ENCODE data around the gene DLX1. TPM values are rescaled to one million over a fixed set of nuclear protein-coding genes. Genes with fewer than 3 reads are reported as not detected.
"Not testable (repeated sequence)": the region's sequence is repeated elsewhere in the genome, so short reads cannot be mapped to it uniquely, and the experiment has no call there.

Gene DLX1
- total RNA-seq, 1 donor = not detected

DNA sequence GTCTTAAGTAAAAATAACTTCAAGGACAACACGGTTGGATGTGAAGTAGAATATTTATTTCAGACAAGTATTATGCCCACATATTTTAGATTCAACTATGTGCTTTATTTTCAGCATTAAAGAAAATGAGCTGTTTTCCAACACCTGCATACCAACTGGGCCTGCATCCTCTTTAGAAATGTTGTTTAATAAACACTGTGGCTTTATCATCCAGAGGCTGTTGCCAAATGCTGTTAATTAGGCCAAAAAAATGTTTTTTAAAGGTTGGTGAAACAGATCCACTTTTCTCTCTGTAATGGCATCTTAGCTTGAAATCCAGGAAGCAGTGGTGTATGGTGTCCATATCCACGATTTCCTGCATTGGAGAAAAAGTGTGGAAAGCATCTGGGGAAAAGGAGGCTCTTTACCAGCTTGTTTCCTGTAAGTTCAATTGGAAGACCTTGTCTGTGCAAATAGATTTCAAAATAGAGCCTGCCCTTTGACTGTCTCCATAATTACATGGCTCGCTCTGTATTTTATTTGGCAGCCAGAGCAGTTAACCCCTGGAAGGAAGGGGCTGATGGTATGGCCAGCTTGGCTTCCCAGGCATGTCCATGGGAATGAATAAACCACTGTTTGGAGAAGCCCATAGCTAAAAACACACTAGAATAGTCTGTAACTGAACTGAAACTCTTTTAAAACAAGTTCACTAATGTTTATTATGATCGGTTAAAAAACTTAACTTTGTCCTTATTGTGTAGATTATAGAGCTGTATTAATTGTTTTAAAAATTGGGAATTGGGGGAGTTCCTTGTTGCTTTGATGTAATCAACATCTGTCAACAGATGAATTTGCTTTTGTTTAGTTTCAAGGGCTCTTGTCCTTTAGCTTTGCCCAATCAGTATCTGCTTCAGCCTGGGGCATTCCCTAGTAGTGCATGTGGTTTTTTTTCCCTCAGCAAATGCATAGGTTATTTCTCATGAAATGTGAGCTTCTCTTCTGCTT is 33.0 kb upstream of the DLX1 start:
- H3K4me3 ChIP-seq (ENCODE audit: low read depth, low read length) = no peak overlapping the region
- TF ChIP-seq, protein P1, sequence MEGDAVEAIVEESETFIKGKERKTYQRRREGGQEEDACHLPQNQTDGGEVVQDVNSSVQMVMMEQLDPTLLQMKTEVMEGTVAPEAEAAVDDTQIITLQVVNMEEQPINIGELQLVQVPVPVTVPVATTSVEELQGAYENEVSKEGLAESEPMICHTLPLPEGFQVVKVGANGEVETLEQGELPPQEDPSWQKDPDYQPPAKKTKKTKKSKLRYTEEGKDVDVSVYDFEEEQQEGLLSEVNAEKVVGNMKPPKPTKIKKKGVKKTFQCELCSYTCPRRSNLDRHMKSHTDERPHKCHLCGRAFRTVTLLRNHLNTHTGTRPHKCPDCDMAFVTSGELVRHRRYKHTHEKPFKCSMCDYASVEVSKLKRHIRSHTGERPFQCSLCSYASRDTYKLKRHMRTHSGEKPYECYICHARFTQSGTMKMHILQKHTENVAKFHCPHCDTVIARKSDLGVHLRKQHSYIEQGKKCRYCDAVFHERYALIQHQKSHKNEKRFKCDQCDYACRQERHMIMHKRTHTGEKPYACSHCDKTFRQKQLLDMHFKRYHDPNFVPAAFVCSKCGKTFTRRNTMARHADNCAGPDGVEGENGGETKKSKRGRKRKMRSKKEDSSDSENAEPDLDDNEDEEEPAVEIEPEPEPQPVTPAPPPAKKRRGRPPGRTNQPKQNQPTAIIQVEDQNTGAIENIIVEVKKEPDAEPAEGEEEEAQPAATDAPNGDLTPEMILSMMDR (IDR thresholded peaks at IDR 0.05; ENCODE audit: insufficient read depth, low read depth, low read length) = no peak
- peak; percentile 50 for DNase-seq (ENCODE audit: low read depth)

GRCh38 chr2:172053486-172053885 is 31.8 kb upstream of the DLX1 start:
- no peak overlapping the region for H3K4me3 ChIP-seq (ENCODE audit: low read depth, low read length)
- no peak for DNase-seq (ENCODE audit: low read depth)
- TF ChIP-seq, protein P1 (IDR thresholded peaks at IDR 0.05; ENCODE audit: insufficient read depth, low read depth, low read length) = no peak

- no peak for DNase-seq (ENCODE audit: low read depth)
- H3K4me3 ChIP-seq (ENCODE audit: low read depth, low read length) = no peak overlapping the region
- TF ChIP-seq, protein P1 (IDR thresholded peaks at IDR 0.05; ENCODE audit: insufficient read depth, low read depth, low read length) = no peak
Measured at GRCh38 chr2:172056293-172056692, 29.0 kb upstream of the DLX1 start.

DNA sequence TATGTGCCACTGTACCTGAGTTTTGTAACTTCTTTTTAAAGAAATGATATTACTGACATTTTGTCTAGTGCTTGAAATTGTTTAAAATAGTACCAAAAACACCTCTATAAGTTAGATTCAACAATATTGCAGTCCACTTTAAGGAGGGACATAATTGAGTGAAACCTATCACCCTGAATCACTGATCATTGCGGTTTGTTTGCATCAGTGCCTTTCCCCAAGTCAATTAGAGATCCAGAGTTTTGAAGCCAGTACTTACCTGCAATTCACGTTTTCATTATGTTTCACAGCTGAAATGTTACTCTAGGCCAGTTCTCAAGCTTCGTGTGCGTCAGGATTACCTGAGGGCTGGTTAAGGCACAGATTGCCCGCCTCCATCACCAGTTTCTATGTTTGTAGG is 26.6 kb upstream of the DLX1 start:
- no peak for DNase-seq (ENCODE audit: low read depth)
- no peak overlapping the region for H3K4me3 ChIP-seq (ENCODE audit: low read depth, low read length)
- TF ChIP-seq, protein P1 (IDR thresholded peaks at IDR 0.05; ENCODE audit: insufficient read depth, low read depth, low read length) = no peak

DNA sequence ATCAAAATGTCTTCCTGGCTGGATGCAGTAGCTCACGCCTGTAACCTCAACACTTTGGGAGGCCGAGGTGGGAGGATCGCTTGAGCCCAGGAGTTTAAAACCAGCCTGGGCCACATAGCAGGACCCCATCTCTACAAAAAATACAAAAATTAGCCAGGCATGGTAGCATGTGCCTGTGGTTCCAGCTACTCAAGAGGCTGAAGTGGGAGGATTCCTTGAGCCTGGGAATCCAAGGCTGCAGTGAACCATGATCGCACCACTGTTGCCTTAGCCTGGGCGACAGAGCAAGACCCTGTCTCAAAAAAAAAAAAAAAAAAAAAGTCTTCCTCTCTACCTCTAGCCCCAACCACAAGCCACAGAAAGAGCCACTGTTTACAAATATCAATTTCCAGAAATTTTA is 25.2 kb upstream of the DLX1 start:
- DNase-seq (ENCODE audit: low read depth); H3K4me3 ChIP-seq (ENCODE audit: low read depth, low read length): not testable (repeated sequence)

- no peak for DNase-seq (ENCODE audit: low read depth)
- no peak overlapping the region for H3K4me3 ChIP-seq (ENCODE audit: low read depth, low read length)
- TF ChIP-seq, protein P1 (IDR thresholded peaks at IDR 0.05; ENCODE audit: insufficient read depth, low read depth, low read length) = no peak
Measured at GRCh38 chr2:172062402-172063004, 22.8 kb upstream of the DLX1 start.

GRCh38 chr2:172063446-172063845 is 21.9 kb upstream of the DLX1 start:
- TF ChIP-seq, protein P1 (IDR thresholded peaks at IDR 0.05; ENCODE audit: insufficient read depth, low read depth, low read length) = no peak
- no peak overlapping the region for H3K4me3 ChIP-seq (ENCODE audit: low read depth, low read length)
- DNase-seq (ENCODE audit: low read depth) = no peak
